Subcutaneous adipose tissue (tissue), 4 donors: ENCODE results near the gene SPACA6. TPM values are rescaled to one million over a fixed set of nuclear protein-coding genes. Genes with fewer than 3 reads are reported as not detected.

Experiments
- total RNA-seq, 4 donors: library from RNA; depleted of rRNA; stranded (reverse); fragments of >200 nt; gene quantifications; one replicate each; pipeline ENCODE4 v1.1.0, GENCODE V29; 2016
- TF ChIP-seq, protein P1 (sequence below): fragments of 450-650 bp; IDR thresholded peaks from one replicate; pipeline ENCODE4 v1.5.1; 2016; ENCODE audit warnings: low read depth, mild to moderate bottlenecking, control low read depth, antibody characterized with exemption, moderate library complexity

The SPACA6 gene
- total RNA-seq, 4 donors from 2014 or later = 2.6 to 10.8 (median 7.0) TPM

DNA sequence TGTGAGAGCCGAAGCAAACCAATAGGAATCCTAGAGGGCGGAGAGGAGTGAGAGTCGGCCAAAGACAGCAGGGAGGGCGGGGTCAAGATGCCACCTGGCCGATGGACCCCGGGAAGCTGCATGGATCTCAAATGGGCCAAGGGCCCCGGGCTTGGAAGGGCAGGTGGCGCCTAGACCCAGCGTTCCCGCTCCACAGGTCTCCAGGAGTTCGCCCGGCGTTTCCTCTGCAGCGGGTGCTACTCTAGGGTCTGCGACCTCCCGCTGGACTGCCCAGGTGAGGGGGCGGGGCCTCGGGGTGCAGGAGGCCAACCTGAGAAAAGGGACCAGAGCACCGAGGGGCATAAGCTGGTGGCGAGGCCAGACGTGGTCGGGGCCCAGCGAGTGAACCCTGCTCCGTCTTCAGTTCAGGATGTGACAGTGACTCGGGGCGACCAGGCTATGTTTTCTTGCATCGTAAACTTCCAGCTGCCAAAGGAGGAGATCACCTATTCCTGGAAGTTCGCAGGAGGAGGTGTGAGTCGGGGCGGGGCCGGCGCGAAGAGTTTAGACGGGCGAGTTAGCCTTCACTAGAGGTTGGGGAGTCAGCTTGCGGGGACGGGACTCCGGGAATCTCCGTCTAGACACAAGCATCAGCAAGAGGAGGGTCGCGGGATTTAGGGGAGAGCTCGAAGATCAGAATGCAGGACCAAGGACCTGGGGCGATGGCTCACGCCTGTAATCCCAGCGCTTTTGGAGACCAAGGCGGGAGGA lies 9.9 kb downstream of the SPACA6 start:
- TF ChIP-seq, protein P1, sequence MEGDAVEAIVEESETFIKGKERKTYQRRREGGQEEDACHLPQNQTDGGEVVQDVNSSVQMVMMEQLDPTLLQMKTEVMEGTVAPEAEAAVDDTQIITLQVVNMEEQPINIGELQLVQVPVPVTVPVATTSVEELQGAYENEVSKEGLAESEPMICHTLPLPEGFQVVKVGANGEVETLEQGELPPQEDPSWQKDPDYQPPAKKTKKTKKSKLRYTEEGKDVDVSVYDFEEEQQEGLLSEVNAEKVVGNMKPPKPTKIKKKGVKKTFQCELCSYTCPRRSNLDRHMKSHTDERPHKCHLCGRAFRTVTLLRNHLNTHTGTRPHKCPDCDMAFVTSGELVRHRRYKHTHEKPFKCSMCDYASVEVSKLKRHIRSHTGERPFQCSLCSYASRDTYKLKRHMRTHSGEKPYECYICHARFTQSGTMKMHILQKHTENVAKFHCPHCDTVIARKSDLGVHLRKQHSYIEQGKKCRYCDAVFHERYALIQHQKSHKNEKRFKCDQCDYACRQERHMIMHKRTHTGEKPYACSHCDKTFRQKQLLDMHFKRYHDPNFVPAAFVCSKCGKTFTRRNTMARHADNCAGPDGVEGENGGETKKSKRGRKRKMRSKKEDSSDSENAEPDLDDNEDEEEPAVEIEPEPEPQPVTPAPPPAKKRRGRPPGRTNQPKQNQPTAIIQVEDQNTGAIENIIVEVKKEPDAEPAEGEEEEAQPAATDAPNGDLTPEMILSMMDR = no peak

DNA sequence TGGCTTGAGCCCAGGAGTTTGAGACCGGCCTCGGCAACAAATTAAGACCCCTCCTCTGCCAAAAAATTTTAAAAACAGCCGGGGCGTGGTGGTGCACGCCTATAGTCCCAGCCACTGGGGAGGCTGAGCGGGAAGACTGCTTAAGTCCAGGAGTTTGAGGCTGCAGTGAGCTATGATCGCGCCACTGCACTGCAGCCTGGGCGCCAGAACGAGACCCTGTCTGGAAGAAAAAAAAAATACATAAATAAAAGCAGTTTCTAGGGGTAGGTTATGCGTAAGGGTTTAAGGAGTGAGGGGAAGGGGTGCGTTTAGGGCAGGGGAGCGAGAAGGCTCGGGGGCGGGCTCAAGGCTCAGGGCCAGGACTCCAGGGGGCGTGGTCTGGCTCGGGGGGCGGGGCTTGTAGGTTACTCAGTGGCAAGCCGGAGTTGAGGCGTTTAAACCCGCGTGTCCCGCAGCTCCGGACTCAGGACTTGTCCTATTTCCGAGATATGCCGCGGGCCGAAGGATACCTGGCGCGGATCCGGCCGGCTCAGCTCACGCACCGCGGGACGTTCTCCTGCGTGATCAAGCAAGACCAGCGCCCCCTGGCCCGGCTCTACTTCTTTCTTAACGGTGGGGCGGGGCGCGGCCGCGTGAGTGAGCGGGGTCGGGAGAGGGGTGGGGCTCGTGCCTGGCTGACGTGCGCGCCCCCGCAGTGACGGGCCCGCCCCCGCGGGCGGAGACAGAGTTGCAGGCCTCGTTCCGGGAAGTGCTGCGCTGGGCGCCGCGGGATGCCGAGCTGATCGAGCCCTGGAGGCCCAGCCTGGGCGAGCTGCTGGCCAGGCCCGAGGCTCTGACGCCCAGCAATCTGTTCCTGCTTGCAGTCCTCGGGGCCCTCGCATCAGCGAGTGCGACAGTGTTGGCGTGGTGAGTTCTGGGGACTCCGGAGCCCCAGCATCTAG lies 10.7 kb downstream of the SPACA6 start:
- TF ChIP-seq, protein P1 = no peak

DNA sequence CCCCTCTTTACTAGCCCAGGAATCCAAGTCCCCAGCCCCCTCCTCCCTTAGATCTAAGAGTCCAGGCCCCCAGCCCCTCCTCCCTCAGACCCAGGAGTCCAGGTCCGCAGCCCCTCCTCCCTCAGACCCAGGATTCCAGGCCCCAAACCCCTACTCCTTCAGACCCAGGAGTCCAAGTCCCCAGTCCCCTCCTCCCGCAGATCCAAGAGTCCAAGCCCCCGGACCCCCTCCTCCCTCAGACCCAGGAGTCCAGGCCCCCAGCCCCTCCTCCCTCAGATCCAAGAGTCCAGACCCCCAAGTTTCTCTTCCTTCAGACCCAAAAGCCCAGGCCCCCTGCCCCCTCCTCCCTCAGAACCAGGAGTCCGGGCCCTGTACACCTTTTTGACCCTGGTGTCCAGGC lies 11.5 kb downstream of the SPACA6 start:
- TF ChIP-seq, protein P1 = no peak

DNA sequence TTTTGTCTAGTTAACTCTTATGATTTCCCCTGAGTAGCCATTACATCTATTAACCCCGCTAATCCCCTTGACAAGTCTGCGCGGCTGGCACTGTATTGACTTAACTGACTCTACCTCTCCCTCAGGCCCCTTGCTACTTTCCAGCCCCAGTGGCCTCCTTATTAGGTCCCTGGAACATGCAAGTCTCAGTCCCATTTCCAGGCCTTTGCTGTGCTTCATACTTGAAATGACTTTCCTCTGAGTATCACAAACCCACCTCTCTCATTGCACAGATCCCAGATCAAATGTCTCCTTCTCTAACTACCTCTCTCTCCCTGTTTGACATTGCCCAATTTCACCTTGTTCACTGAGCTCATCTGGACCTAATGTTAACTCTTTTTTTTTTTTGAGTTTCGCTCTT lies 13.2 kb downstream of the SPACA6 start:
- TF ChIP-seq, protein P1 = no peak

DNA sequence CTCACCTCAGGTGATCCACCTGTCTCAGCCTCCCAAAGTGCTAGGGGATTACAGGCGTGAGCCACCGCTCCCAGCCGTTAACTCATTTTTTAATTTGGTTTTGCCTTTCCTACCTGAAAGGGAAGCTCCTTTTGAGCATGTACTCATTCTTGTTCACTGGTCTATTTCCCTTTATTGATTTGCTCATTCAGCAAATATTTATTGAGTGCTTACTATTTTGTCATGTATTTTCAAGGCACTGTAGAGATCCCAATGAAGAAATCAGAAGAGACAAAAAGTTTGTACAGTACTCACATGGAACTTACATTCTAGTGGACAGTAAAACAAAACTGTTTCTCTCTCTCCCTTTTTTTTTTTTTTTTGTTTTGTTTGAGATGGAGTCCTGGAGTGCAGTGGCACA lies 13.8 kb downstream of the SPACA6 start:
- TF ChIP-seq, protein P1 = no peak

DNA sequence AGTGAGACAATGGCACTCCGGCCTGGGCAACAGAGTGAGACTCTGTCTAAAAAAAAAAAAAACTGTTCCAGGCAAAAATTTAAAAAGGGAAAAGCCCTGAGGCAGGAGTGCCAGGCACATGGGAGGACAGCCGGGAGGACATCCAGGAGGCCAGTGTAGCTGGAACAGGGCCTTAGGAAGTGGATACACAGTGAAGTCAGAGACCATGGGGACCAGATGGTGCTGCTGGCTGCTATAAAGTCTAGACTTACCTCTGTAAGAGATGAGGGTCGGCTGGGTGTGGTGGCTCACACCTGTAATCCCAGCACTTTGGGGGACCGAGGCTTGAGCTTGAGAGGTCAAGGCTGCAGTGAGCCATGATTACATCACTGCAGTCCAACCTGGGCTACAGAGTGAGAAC lies 15.7 kb downstream of the SPACA6 start:
- TF ChIP-seq, protein P1 = no peak

DNA sequence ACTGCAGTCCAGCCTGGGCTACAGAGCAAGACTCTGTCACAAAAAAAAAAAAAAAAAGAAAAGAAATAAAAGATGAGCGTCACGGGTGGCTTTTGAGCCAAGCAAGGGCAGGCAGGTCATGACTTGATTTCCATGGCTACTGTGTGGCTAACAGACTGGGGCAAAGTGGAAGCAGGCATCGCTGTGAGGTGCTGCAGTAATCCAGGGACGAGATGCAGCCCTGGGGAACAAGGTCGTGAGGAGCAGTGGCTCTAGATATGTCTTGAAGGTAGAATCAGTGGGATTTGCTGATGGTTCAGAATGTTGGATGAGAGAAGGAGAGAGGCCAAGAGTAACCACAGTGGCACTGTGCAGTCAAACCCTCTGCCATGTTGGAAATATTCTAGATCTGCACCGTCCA lies 16.4 kb downstream of the SPACA6 start:
- TF ChIP-seq, protein P1 = no peak
